Breast epithelium (tissue), 4 donors: ENCODE data around the gene MYO5A. TPM values are rescaled to one million over a fixed set of nuclear protein-coding genes. Genes with fewer than 3 reads are reported as not detected.
"Not testable (repeated sequence)": the region's sequence is repeated elsewhere in the genome, so short reads cannot be mapped to it uniquely, and the experiment has no call there.

Experiments used
- DNase-seq, 2 donors: peaks; one replicate each; pipeline ENCODE4 v3.0.0-alpha.2; 2019; ENCODE audit warnings: low spot score in 2 of 2
- H3K27ac ChIP-seq, 2 donors: fragments of 200-600 bp; sonication (generic) in 1 of 2; one replicate each; pipeline ENCODE4 v1.5.1; 2016 to 2019; ENCODE audit warnings: mild to moderate bottlenecking in 1 of 2
- H3K27me3 ChIP-seq, 2 donors: fragments of 200-600 bp; sonication (generic) in 1 of 2; one replicate each; pipeline versions ENCODE4 v1.5.1 to v1.6.0; 2017 to 2019; ENCODE audit warnings: control low read depth in 1 of 2, mild to moderate bottlenecking in 1 of 2
- H3K36me3 ChIP-seq: fragments of 200-600 bp; one replicate; pipeline ENCODE4 v1.5.1; 2019
- H3K4me1 ChIP-seq, 2 donors: fragments of 200-600 bp; sonication (generic); one replicate each; pipeline ENCODE4 v1.5.1; 2016 to 2019; ENCODE audit warnings: control low read depth in 1 of 2
- H3K4me3 ChIP-seq, 3 donors: fragments of 200-600 bp; sonication (generic); 1 replicate in 2 of 3; 2 replicates in 1 of 3; pipeline ENCODE4 v1.5.1; 2016 to 2019; ENCODE audit warnings: mild to moderate bottlenecking in 3 of 3, moderate library complexity in 2 of 3
- H3K9me3 ChIP-seq, 2 donors: fragments of 200-600 bp; sonication (generic) in 1 of 2; one replicate each; pipeline ENCODE4 v1.5.1; 2016 to 2019; ENCODE audit warnings: control low read depth in 1 of 2
- CTCF ChIP-seq, 3 donors: fragments of 450-650 bp; IDR thresholded peaks; one replicate each; pipeline ENCODE4 v1.5.1; 2016 to 2017; ENCODE audit warnings: antibody characterized with exemption in 3 of 3, mild to moderate bottlenecking in 3 of 3, moderate library complexity in 3 of 3
- POLR2A ChIP-seq: fragments of 450-650 bp; IDR thresholded peaks from one replicate; pipeline ENCODE4 v1.6.1; 2016; ENCODE audit warnings: antibody characterized with exemption, mild to moderate bottlenecking, moderate library complexity
- POLR2AphosphoS5 ChIP-seq, 3 donors: sonication (generic); formaldehyde crosslinking; IDR thresholded peaks; one replicate each; pipeline ENCODE4 v1.6.1; 2017; ENCODE audit warnings: antibody characterized with exemption in 3 of 3
- intact Hi-C: fragments of 100-400 bp; cut with DNase I; formaldehyde crosslinking; loops from one replicate; pipeline ENCODE4 v1.15.1; 2023; ENCODE audit warnings: low total_unique reads
- total RNA-seq, 3 donors: library from RNA; depleted of rRNA; stranded (reverse); fragments of >200 nt; gene quantifications; one replicate each; pipeline ENCODE4 v1.1.0, GENCODE V29; 2016

The MYO5A gene
- total RNA-seq, 3 donors from 2014 or later, result 34.1 to 77.4 (median 34.4) TPM

GRCh38 chr15:52423852-52424251, 104.8 kb downstream of the MYO5A start:
- Histone ChIP-seq H3K9me3 (no peaks in the 10 kb centered on the region), H3K4me1 (no peaks in the 10 kb centered on the region), H3K27ac (no peak overlapping the region), H3K27me3 (no peaks in the 10 kb centered on the region), H3K36me3 (no peaks in the 10 kb centered on the region), H3K4me3 (no peak overlapping the region)
- TF ChIP-seq POLR2AphosphoS5 (IDR thresholded peaks at IDR 0.05) (no peak), CTCF (IDR thresholded peaks at IDR 0.05) (no peak), POLR2A (no peak)
- no peak for DNase-seq
- intact Hi-C loops, result no loop called here

GRCh38 chr15:52422001-52422400, 106.7 kb downstream of the MYO5A start:
- intact Hi-C loops, result no loop called here

GRCh38 chr15:52421029-52421428, 107.7 kb downstream of the MYO5A start:
- H3K27me3 ChIP-seq, result no peaks in the 10 kb centered on the region
- H3K4me3 ChIP-seq, result no peak overlapping the region
- H3K27ac ChIP-seq, result no peak overlapping the region
- H3K9me3 ChIP-seq, result no peaks in the 10 kb centered on the region
- DNase-seq, result no peak
- no peaks in the 10 kb centered on the region for H3K36me3 ChIP-seq
- no peaks in the 10 kb centered on the region for H3K4me1 ChIP-seq
- no peak for TF ChIP-seq POLR2A
- TF ChIP-seq POLR2AphosphoS5 (IDR thresholded peaks at IDR 0.05), result no peak
- no peak for TF ChIP-seq CTCF (IDR thresholded peaks at IDR 0.05)
- intact Hi-C loops, result no loop called here

More at GRCh38 chr15:52422001-52422400, 106.7 kb downstream of the MYO5A start:
- no peaks in the 10 kb centered on the region for H3K27me3 ChIP-seq
- no peak overlapping the region for H3K4me3 ChIP-seq
- H3K36me3 ChIP-seq, result no peaks in the 10 kb centered on the region
- no peak for DNase-seq
- H3K4me1 ChIP-seq, result no peaks in the 10 kb centered on the region
- no peaks in the 10 kb centered on the region for H3K9me3 ChIP-seq
- TF ChIP-seq POLR2AphosphoS5 (IDR thresholded peaks at IDR 0.05) (no peak), CTCF (IDR thresholded peaks at IDR 0.05) (no peak), POLR2A (no peak)
- H3K27ac ChIP-seq, result no peak overlapping the region

- intact Hi-C loops, result no loop called here
- Histone ChIP-seq H3K4me3 (no peak overlapping the region), H3K27ac (no peak overlapping the region), H3K9me3 (no peaks in the 10 kb centered on the region), H3K36me3 (no peaks in the 10 kb centered on the region), H3K27me3 (no peaks in the 10 kb centered on the region), H3K4me1 (no peaks in the 10 kb centered on the region)
- no peak for TF ChIP-seq POLR2AphosphoS5 (IDR thresholded peaks at IDR 0.05)
- TF ChIP-seq POLR2A, result no peak
- TF ChIP-seq CTCF (IDR thresholded peaks at IDR 0.05), result no peak
- no peak for DNase-seq
Observed at GRCh38 chr15:52419494-52419893, 109.2 kb downstream of the MYO5A start.

GRCh38 chr15:52417957-52418356, 110.7 kb downstream of the MYO5A start:
- Histone ChIP-seq H3K27ac (no peak overlapping the region), H3K4me1 (no peaks in the 10 kb centered on the region), H3K36me3 (no peaks in the 10 kb centered on the region), H3K27me3 (no peaks in the 10 kb centered on the region), H3K9me3 (no peaks in the 10 kb centered on the region), H3K4me3 (no peak overlapping the region)
- no peak for DNase-seq
- TF ChIP-seq POLR2A, result no peak
- no peak for TF ChIP-seq POLR2AphosphoS5 (IDR thresholded peaks at IDR 0.05)
- intact Hi-C loops, result no loop called here

GRCh38 chr15:52417521-52417920, 111.2 kb downstream of the MYO5A start:
- Histone ChIP-seq H3K27ac (no peak overlapping the region), H3K4me1 (no peaks in the 10 kb centered on the region), H3K4me3 (no peak overlapping the region), H3K9me3 (no peaks in the 10 kb centered on the region), H3K36me3 (no peaks in the 10 kb centered on the region), H3K27me3 (no peaks in the 10 kb centered on the region)
- intact Hi-C loops, result no loop called here
- DNase-seq, result no peak
- TF ChIP-seq CTCF (IDR thresholded peaks at IDR 0.05) (no peak), POLR2AphosphoS5 (IDR thresholded peaks at IDR 0.05) (no peak), POLR2A (no peak)

GRCh38 chr15:52416566-52416965, 112.1 kb downstream of the MYO5A start:
- H3K27me3 ChIP-seq, intact Hi-C loops, H3K36me3 ChIP-seq, H3K9me3 ChIP-seq, H3K4me3 ChIP-seq, H3K27ac ChIP-seq, DNase-seq, H3K4me1 ChIP-seq: not testable (repeated sequence)
